ENCODE data around the gene ERC2.

Gene ERC2

DNA sequence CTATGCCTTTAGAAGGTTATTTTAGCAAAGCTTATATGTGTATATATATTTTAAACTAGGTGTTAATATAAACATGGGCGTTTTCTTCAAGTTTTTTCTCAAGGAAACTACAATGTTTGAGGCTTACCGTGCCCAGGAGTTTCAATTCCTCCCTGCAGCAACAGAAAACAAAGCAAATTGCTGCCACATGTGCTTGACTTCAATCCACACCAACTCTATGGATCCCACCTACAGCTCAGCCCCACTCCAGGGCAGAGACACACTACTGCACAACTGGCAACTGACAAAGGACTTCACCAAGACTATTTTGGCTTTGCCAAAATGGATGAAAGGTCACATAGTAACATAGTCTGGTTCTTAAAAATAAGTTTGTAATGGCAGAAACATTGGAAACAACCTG is 346.6 kb downstream of the ERC2 start:
- H3K9me3 ChIP-seq (ENCODE audit: control insufficient read depth, insufficient read depth, low read depth, low read length), result no peaks in the 10 kb centered on the region
- H3K4me3 ChIP-seq (ENCODE audit: low read depth, low read length), result no peak overlapping the region
- TF ChIP-seq ZNF768 (tag by site-specific recombination; IDR thresholded peaks at IDR 0.05), result no peak
- no peak for TF ChIP-seq ZNF670 (tag by site-specific recombination; IDR thresholded peaks at IDR 0.05; ENCODE audit: low read depth)
- TF ChIP-seq, protein P1, sequence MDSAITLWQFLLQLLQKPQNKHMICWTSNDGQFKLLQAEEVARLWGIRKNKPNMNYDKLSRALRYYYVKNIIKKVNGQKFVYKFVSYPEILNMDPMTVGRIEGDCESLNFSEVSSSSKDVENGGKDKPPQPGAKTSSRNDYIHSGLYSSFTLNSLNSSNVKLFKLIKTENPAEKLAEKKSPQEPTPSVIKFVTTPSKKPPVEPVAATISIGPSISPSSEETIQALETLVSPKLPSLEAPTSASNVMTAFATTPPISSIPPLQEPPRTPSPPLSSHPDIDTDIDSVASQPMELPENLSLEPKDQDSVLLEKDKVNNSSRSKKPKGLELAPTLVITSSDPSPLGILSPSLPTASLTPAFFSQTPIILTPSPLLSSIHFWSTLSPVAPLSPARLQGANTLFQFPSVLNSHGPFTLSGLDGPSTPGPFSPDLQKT (IDR thresholded peaks at IDR 0.05; ENCODE audit: borderline replicate concordance, low read depth, low read length), result no peak
- TF ChIP-seq ZBTB8A (tag by site-specific recombination; IDR thresholded peaks at IDR 0.05), result no peak
- TF ChIP-seq ZNF221 (tag by site-specific recombination; IDR thresholded peaks at IDR 0.05; ENCODE audit: borderline replicate concordance), result no peak
- TF ChIP-seq ZNF548 (tag by site-specific recombination; IDR thresholded peaks at IDR 0.05), result no peak
- TF ChIP-seq, protein P2, sequence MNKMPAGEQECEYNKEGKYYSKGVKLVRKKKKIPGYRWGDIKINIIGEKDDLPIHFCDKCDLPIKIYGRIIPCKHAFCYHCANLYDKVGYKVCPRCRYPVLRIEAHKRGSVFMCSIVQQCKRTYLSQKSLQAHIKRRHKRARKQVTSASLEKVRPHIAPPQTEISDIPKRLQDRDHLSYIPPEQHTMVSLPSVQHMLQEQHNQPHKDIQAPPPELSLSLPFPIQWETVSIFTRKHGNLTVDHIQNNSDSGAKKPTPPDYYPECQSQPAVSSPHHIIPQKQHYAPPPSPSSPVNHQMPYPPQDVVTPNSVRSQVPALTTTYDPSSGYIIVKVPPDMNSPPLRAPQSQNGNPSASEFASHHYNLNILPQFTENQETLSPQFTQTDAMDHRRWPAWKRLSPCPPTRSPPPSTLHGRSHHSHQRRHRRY (tag by site-specific recombination; IDR thresholded peaks at IDR 0.05), result no peak
- TF ChIP-seq ZNF211 (tag by site-specific recombination; IDR thresholded peaks at IDR 0.05; ENCODE audit: low read depth), result no peak
- TF ChIP-seq, protein P3, sequence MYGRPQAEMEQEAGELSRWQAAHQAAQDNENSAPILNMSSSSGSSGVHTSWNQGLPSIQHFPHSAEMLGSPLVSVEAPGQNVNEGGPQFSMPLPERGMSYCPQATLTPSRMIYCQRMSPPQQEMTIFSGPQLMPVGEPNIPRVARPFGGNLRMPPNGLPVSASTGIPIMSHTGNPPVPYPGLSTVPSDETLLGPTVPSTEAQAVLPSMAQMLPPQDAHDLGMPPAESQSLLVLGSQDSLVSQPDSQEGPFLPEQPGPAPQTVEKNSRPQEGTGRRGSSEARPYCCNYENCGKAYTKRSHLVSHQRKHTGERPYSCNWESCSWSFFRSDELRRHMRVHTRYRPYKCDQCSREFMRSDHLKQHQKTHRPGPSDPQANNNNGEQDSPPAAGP (tag by site-specific recombination; IDR thresholded peaks at IDR 0.05), result no peak
- no peak for TF ChIP-seq ZNF830 (tag by site-specific recombination; IDR thresholded peaks at IDR 0.05; ENCODE audit: low read depth)
- TF ChIP-seq ZNF366 (tag by site-specific recombination; conservative IDR thresholded peaks at IDR 0.05), result no peak
- no peak for TF ChIP-seq ZNF10 (tag by site-specific recombination; IDR thresholded peaks at IDR 0.05)
- TF ChIP-seq IKZF3 (tag by site-specific recombination; IDR thresholded peaks at IDR 0.05), result no peak
- no peak for TF ChIP-seq ZNF146 (tag by site-specific recombination; IDR thresholded peaks at IDR 0.05)
- TF ChIP-seq SP7 (tag by site-specific recombination; IDR thresholded peaks at IDR 0.05), result no peak
- TF ChIP-seq ZNF658 (tag by site-specific recombination; IDR thresholded peaks at IDR 0.05), result no peak
- TF ChIP-seq GLI4 (tag by site-specific recombination; IDR thresholded peaks at IDR 0.05), result no peak
- TF ChIP-seq ZNF621 (tag by site-specific recombination; IDR thresholded peaks at IDR 0.05), result no peak
- TF ChIP-seq ZNF654 (tag by site-specific recombination; IDR thresholded peaks at IDR 0.05; ENCODE audit: low read depth), result no peak
- ChIA-PET CTCF (no interaction called here), POLR2A (no interaction called here)
- H3K36me3 ChIP-seq (ENCODE audit: control insufficient read depth in 2 of 2, insufficient read depth in 1 of 2, low read length in 2 of 2), result no peaks in the 10 kb centered on the region
- H3K4me1 ChIP-seq (ENCODE audit: control insufficient read depth, insufficient read depth, low read length), result no peaks in the 10 kb centered on the region; the same call in 1 of the 2 replicates
- H3K27ac ChIP-seq (ENCODE audit: extremely low read depth, low read depth, low read length), result no peak overlapping the region

DNA sequence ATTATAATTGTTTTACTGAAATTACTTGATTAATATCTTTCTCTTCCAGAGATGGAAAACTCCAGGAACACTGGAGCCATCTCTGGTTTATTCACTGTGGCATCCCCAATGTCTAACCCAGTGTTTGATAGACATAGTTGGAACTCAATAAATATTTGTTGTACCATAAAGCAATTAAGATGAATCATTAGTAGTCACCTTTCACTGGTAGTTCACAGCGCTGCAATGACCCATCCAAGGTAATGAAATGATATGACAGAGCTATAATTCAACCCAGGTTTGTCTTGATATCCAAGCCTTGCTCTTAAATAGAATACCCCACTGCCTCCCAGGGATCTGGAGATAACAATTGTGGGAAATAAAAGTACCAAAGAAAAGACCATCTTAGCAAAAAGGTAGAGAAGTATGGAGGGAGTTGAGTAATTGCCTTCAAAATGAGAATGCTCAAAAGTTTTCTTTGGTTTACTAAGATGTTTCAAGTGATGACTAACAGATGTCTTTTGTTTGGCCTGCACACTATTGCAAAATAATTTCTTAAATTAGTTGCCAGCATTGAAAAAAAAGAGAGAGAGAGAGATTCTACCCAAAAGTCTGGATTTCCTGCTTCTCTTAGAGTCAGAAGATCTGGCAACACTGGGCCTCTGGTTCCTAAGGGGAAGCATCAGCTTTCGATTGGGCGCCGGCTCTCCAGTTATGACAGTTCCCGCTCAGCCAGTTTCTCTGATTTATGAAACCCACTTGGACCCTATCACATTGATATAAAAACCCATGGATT is 348.5 kb downstream of the ERC2 start:
- no peaks in the 10 kb centered on the region for H3K36me3 ChIP-seq (ENCODE audit: control insufficient read depth in 2 of 2, insufficient read depth in 1 of 2, low read length in 2 of 2)
- ChIA-PET POLR2A (no interaction called here), CTCF (interaction anchor here (0.7 kb wide), 1 partner anchor 18 kb away, joined by 3 read pairs; no protein-coding TSS in a partner anchor)
- no peak overlapping the region for H3K27ac ChIP-seq (ENCODE audit: extremely low read depth, low read depth, low read length)
- TF ChIP-seq PRDM1 (tag by site-specific recombination; IDR thresholded peaks at IDR 0.05) (no peak), ZFP69B (tag by site-specific recombination; IDR thresholded peaks at IDR 0.05) (no peak), ZIC2 (tag by site-specific recombination; IDR thresholded peaks at IDR 0.05) (no peak), BCL11B (tag by site-specific recombination; IDR thresholded peaks at IDR 0.05; ENCODE audit: low read depth) (no peak), ZNF266 (tag by site-specific recombination; IDR thresholded peaks at IDR 0.05; ENCODE audit: low read depth) (no peak), SCRT2 (tag by site-specific recombination; IDR thresholded peaks at IDR 0.05) (no peak), KLF7 (tag by site-specific recombination; IDR thresholded peaks at IDR 0.05; ENCODE audit: borderline replicate concordance) (no peak), ZNF544 (tag by site-specific recombination; IDR thresholded peaks at IDR 0.05) (no peak)
- TF ChIP-seq, protein P4, sequence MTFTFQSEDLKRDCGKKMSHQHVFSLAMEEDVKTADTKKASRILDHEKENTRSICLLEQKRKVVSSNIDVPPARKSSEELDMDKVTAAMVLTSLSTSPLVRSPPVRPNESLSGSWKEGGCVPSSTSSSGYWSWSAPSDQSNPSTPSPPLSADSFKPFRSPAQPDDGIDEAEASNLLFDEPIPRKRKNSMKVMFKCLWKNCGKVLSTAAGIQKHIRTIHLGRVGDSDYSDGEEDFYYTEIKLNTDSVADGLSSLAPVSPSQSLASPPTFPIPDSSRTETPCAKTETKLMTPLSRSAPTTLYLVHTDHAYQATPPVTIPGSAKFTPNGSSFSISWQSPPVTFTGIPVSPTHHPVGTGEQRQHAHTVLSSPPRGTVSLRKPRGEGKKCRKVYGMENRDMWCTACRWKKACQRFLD (tag by site-specific recombination; IDR thresholded peaks at IDR 0.05), result no peak
- TF ChIP-seq, protein P1 (IDR thresholded peaks at IDR 0.05; ENCODE audit: borderline replicate concordance, low read depth, low read length), result no peak
- H3K4me3 ChIP-seq (ENCODE audit: low read depth, low read length), result no peak overlapping the region
- H3K9me3 ChIP-seq (ENCODE audit: control insufficient read depth, insufficient read depth, low read depth, low read length), result no peaks in the 10 kb centered on the region
- H3K4me1 ChIP-seq (ENCODE audit: control insufficient read depth, insufficient read depth, low read length), result no peaks in the 10 kb centered on the region

Measured in HEK293 (cell line).